Spinal cord (tissue), 10 donors: ENCODE data around the gene FLCN. TPM values are rescaled to one million over a fixed set of nuclear protein-coding genes. Genes with fewer than 3 reads are reported as not detected.

Experiments
- DNase-seq, 6 donors: peaks; one replicate each; pipeline versions ENCODE4 v3.0.0 to v3.0.0-alpha.2; 2013 to 2015; ENCODE audit warnings: low spot score in 6 of 6, low read depth in 4 of 6
- H3K27ac ChIP-seq: one replicate; pipeline ENCODE4 v1.5.1; 2013; ENCODE audit warnings: low read depth, low read length, control low read depth
- H3K27me3 ChIP-seq: one replicate; pipeline ENCODE4 v1.6.1; 2013; ENCODE audit warnings: low read length; ENCODE audit not compliant: control insufficient read depth, insufficient read depth
- H3K36me3 ChIP-seq: one replicate; pipeline ENCODE4 v1.6.1; 2013; ENCODE audit warnings: low read length; ENCODE audit not compliant: control insufficient read depth, insufficient read depth
- H3K4me1 ChIP-seq: one replicate; pipeline ENCODE4 v1.6.1; 2013; ENCODE audit warnings: low read length; ENCODE audit not compliant: control insufficient read depth, insufficient read depth
- H3K4me3 ChIP-seq: one replicate; pipeline ENCODE4 v1.5.1; 2013; ENCODE audit warnings: low read depth, low read length, control low read depth
- H3K9me3 ChIP-seq: one replicate; pipeline ENCODE4 v1.6.1; 2013; ENCODE audit warnings: low read length; ENCODE audit not compliant: control insufficient read depth, insufficient read depth
- WGBS: methylation state at CpG from one replicate; pipeline ENCODE4 v1.1.5; 2013; ENCODE audit warnings: missing lambda C conversion rate; ENCODE audit not compliant: insufficient coverage; 5-methylcytosine and 5-hydroxymethylcytosine counted together
- polyA plus RNA-seq, 2 donors: library from polyadenylated mRNA; unstranded; fragments of 120-200 nt; gene quantifications; one replicate each; pipeline ENCODE4 v1.2.1, GENCODE V29; 2013; ENCODE audit not compliant: insufficient read length in 2 of 2
- total RNA-seq, 2 donors: library from RNA; depleted of rRNA in 1 of 2; stranded (reverse); fragments of 120-200 nt in 1 of 2; fragments of >200 nt in 1 of 2; gene quantifications; one replicate each; pipeline versions ENCODE4 v1.2.3 to v1.2.4, GENCODE V29; 2013 to 2014
- donor health status: healthy.

FLCN gene
- total and polyA plus RNA-seq, 4 donors, result 32.7 to 77.3 (median 47.6) TPM

- peaks cover 16% of the 10 kb centered on the region for H3K4me1 ChIP-seq
- peak in 1 of 6 donors; percentile 40 for DNase-seq
- no peaks in the 10 kb centered on the region for H3K9me3 ChIP-seq
- 85% methylated on average over 12 of the region's 15 CpGs for WGBS
- no peak overlapping the region for H3K27ac ChIP-seq
- H3K4me3 ChIP-seq, result no peak overlapping the region
- H3K36me3 ChIP-seq, result peaks cover 85% of the 10 kb centered on the region
- no peaks in the 10 kb centered on the region for H3K27me3 ChIP-seq
Observed at GRCh38 chr17:17181666-17182597, 55.0 kb downstream of the FLCN start.

GRCh38 chr17:17180741-17181525 lies 56.0 kb downstream of the FLCN start:
- no peak for DNase-seq
- Histone ChIP-seq H3K4me3 (no peak overlapping the region), H3K27ac (no peak overlapping the region), H3K9me3 (no peaks in the 10 kb centered on the region), H3K4me1 (peaks cover 12% of the 10 kb centered on the region), H3K36me3 (peaks cover 90% of the 10 kb centered on the region), H3K27me3 (no peaks in the 10 kb centered on the region)
- WGBS, result 100% methylated on average over 1 of the region's 13 CpGs

- Histone ChIP-seq H3K27me3 (no peaks in the 10 kb centered on the region), H3K36me3 (peaks cover 94% of the 10 kb centered on the region), H3K4me3 (no peak overlapping the region), H3K9me3 (no peaks in the 10 kb centered on the region), H3K27ac (no peak overlapping the region), H3K4me1 (peaks cover 12% of the 10 kb centered on the region)
- 88% methylated on average over 9 of the region's 9 CpGs for WGBS
- DNase-seq, result peak in 1 of 6 donors; percentile 76
Observed at GRCh38 chr17:17180141-17180603, 56.8 kb downstream of the FLCN start.

GRCh38 chr17:17179371-17179827 lies 57.6 kb downstream of the FLCN start:
- peaks cover 94% of the 10 kb centered on the region for H3K36me3 ChIP-seq
- WGBS, result no CpG with 5 or more reads among the region's 2 CpGs
- H3K4me1 ChIP-seq, result peaks cover 12% of the 10 kb centered on the region
- H3K27ac ChIP-seq, result no peak overlapping the region
- H3K4me3 ChIP-seq, result no peak overlapping the region
- H3K9me3 ChIP-seq, result no peaks in the 10 kb centered on the region
- DNase-seq, result no peak
- H3K27me3 ChIP-seq, result no peaks in the 10 kb centered on the region

- Histone ChIP-seq H3K36me3 (peaks cover 96% of the 10 kb centered on the region), H3K27me3 (no peaks in the 10 kb centered on the region), H3K9me3 (no peaks in the 10 kb centered on the region), H3K4me3 (no peak overlapping the region), H3K4me1 (peaks cover 9% of the 10 kb centered on the region), H3K27ac (no peak overlapping the region)
- WGBS, result 98% methylated on average over 12 of the region's 12 CpGs
- no peak for DNase-seq
Observed at GRCh38 chr17:17177176-17177575, 59.8 kb downstream of the FLCN start.

GRCh38 chr17:17176341-17176740 lies 60.6 kb downstream of the FLCN start:
- H3K4me3 ChIP-seq, result no peak overlapping the region
- H3K27ac ChIP-seq, result no peak overlapping the region
- peaks cover 95% of the 10 kb centered on the region for H3K36me3 ChIP-seq
- H3K9me3 ChIP-seq, result no peaks in the 10 kb centered on the region
- WGBS, result 92% methylated on average over 12 of the region's 12 CpGs
- DNase-seq, result no peak
- no peaks in the 10 kb centered on the region for H3K27me3 ChIP-seq
- peaks cover 9% of the 10 kb centered on the region for H3K4me1 ChIP-seq

GRCh38 chr17:17175917-17176316 lies 61.1 kb downstream of the FLCN start:
- Histone ChIP-seq H3K9me3 (no peaks in the 10 kb centered on the region), H3K27ac (no peak overlapping the region), H3K4me1 (peaks cover 9% of the 10 kb centered on the region), H3K36me3 (peaks cover 95% of the 10 kb centered on the region), H3K27me3 (no peaks in the 10 kb centered on the region), H3K4me3 (no peak overlapping the region)
- WGBS, result 81% methylated on average over 11 of the region's 12 CpGs
- no peak for DNase-seq

- DNase-seq, result no peak
- Histone ChIP-seq H3K27me3 (no peaks in the 10 kb centered on the region), H3K4me3 (no peak overlapping the region), H3K27ac (no peak overlapping the region), H3K36me3 (peaks cover 95% of the 10 kb centered on the region), H3K9me3 (no peaks in the 10 kb centered on the region), H3K4me1 (peaks cover 5% of the 10 kb centered on the region)
- 97% methylated on average over 6 of the region's 8 CpGs for WGBS
Observed at GRCh38 chr17:17175340-17175739, 61.6 kb downstream of the FLCN start.

GRCh38 chr17:17173921-17174320 lies 63.0 kb downstream of the FLCN start:
- Histone ChIP-seq H3K4me3 (no peak overlapping the region), H3K27ac (no peak overlapping the region)
- no peak for DNase-seq

More at GRCh38 chr17:17173921-17174320, 63.0 kb downstream of the FLCN start:
- H3K4me1 ChIP-seq, result no peaks in the 10 kb centered on the region
- no peaks in the 10 kb centered on the region for H3K27me3 ChIP-seq
- no peaks in the 10 kb centered on the region for H3K9me3 ChIP-seq
- peaks cover 93% of the 10 kb centered on the region for H3K36me3 ChIP-seq
- WGBS, result 98% methylated on average over 14 of the region's 14 CpGs
